ENCODE measurements around the gene CCDC122. TPM values are rescaled to one million over a fixed set of nuclear protein-coding genes. Genes with fewer than 3 reads are reported as not detected.

CCDC122 gene
- total RNA-seq, 4 donors from 2014 or later = 1.3 to 2.7 (median 1.8) TPM

DNA sequence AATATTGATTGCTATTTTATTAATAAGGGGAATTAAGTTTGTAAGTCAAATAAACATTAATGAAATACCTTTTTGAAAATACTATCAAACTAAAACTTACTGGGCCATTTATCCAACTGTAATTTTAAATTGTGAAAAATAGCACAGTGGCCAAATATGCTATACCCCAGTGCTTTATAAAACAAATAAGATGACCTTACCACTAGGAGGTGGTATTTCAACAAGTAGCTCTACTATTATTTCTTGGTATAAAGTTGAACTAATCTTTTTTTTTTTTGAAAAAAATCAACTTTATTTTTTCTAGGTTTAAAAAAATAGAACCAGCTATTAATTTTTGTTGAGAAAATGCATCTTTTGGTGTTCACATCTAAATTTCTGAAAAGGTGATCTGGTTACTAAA, 14.9 kb upstream of the CCDC122 start:
- TF ChIP-seq, protein P1, sequence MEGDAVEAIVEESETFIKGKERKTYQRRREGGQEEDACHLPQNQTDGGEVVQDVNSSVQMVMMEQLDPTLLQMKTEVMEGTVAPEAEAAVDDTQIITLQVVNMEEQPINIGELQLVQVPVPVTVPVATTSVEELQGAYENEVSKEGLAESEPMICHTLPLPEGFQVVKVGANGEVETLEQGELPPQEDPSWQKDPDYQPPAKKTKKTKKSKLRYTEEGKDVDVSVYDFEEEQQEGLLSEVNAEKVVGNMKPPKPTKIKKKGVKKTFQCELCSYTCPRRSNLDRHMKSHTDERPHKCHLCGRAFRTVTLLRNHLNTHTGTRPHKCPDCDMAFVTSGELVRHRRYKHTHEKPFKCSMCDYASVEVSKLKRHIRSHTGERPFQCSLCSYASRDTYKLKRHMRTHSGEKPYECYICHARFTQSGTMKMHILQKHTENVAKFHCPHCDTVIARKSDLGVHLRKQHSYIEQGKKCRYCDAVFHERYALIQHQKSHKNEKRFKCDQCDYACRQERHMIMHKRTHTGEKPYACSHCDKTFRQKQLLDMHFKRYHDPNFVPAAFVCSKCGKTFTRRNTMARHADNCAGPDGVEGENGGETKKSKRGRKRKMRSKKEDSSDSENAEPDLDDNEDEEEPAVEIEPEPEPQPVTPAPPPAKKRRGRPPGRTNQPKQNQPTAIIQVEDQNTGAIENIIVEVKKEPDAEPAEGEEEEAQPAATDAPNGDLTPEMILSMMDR (IDR thresholded peaks at IDR 0.05) = no peak
- DNase-seq (ENCODE audit: low spot score) (no peak), ATAC-seq (ENCODE audit: low FRiP score) (no peak)

DNA sequence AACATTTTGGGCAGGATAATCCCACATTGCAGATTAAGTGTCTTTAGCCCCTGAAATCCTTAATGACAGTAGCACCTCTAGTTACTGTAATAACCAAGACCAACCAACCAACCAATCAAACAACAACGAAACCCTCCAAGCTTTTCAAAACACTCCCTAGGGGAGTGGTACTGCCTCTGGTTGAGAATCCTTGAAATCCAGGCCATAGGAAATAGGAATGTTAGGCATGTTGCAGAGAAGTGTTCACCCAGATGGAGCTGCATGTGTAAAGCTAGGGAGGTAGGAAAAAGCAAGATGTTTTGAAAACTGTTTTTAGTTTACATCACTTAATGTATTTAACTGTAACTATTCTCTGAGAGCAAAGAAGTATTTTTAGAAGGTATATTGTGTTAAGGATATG, 4.7 kb upstream of the CCDC122 start:
- TF ChIP-seq, protein P1 (IDR thresholded peaks at IDR 0.05) = no peak
- ATAC-seq (ENCODE audit: low FRiP score) (no peak), DNase-seq (ENCODE audit: low spot score) (no peak)

DNA sequence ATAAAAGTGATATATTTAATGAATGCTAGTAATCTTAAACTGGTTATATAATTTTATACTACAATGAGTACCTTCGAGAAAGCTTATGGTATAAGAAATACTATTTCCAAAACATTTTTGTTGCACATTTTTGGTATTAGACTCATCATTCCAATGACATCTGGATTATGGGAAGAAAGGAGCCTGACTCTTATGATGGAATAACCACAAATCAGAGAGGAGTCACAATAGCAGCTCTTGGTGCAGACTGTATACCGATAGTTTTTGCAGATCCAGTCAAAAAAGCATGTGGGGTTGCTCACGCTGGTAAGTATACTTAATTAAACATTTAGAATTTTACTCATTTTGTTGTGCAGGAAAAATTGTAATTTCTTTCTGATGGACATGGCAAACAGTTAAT, 4.1 kb upstream of the CCDC122 start:
- ATAC-seq (ENCODE audit: low FRiP score) (no peak), DNase-seq (ENCODE audit: low spot score) (no peak)
- TF ChIP-seq, protein P1 (IDR thresholded peaks at IDR 0.05) = no peak

DNA sequence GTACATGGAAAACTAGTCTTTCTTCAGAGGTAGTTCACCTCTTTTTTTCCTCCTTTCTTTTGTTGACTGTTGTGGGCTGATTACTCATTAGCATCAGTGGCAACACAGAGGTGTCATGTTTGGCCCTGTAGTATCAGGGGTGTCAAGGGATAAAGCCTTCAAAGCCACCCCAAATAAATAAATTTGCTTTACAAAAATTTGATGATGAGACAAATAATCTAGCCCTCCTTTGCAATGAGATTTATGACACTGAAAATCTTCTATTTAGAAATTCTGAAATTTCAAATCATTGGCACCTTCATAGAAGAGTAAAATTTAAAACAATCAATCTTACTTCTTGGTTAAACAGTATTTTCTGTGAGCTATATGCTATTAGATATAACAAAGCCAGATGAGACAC, 2.0 kb upstream of the CCDC122 start:
- no peak for DNase-seq (ENCODE audit: low spot score)
- ATAC-seq (ENCODE audit: low FRiP score) = no peak
- TF ChIP-seq, protein P1 (IDR thresholded peaks at IDR 0.05) = no peak

DNA sequence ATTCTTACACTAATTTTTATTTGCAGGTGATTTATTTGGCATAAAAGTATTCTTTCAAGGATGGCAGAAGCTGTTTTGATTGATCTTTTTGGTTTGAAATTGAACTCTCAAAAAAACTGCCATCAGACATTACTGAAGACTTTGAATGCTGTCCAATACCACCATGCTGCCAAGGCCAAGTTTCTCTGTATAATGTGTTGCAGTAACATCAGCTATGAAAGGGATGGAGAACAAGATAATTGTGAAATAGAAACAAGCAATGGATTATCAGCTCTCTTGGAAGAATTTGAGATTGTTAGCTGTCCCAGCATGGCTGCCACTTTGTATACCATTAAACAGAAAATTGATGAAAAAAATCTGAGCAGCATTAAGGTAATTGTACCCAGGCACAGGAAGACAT, 1.4 kb upstream of the CCDC122 start:
- no peak for ATAC-seq (ENCODE audit: low FRiP score)

DNA sequence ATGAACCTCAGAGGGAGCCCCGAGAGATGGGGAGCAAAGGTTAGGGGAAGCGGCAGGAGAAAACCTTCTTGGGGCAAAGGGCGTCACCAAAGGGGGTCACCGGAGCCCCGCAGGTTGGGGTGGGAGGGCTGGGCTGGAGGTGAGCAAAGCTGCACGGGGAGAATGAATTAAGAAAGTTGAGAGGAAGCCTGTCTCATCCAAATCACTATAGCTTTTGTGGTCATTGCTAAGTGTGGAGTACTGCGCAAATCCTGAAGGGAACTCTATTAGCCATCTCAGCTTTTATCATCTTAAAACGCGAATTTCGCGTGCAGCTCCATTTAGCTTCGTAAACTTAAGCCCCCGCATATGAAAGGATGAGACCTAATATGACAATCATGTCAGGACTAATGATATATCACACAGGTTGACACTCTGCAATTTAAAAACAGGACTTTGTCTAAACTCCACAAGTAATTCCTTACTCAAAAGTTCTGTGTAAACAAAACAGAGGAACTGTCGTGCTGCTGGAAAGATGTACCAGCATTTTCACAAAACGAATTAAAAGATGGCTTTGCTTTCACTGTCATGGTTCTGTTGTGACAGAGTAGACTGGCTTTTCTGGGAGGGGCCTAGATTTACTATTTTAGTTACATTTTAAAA, 795 bp upstream of the CCDC122 start:
- DNase-seq (ENCODE audit: low spot score) = no peak
- no peak for ATAC-seq (ENCODE audit: low FRiP score)
- TF ChIP-seq, protein P1 (IDR thresholded peaks at IDR 0.05) = no peak

More for the DNA sequence above, 1.4 kb upstream of the CCDC122 start:
- TF ChIP-seq, protein P1 (IDR thresholded peaks at IDR 0.05) = no peak
- no peak for DNase-seq (ENCODE audit: low spot score)

DNA sequence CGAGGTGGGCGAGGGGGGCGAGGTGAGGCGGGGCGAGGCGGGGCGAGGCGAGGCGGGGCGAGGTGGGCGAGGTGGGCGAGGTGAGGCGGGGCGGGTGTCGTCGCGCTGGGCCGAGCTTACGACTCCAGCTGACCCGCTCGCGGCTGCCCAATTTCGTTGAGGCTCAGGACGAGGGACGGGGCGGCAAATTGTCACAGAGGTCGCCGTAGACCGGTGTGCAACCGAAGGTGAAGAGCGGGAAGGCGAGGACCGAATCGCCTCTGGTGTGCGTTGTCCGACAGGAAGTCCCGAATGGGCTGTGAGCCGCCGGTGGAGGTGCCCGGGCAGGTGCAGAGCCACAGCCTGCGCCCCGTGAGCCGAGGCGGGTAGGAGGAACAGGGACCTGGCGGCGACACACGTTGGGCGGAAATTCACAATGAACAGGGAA, 228 bp upstream of the CCDC122 start, which contains the start of gene LACC1:
TSS of gene LACC1 (plus strand) at position 150 of the 427 bp plus-strand sequence. CDS start 1,082 bp downstream, outside the sequence.
- TF ChIP-seq, protein P1 (IDR thresholded peaks at IDR 0.05) = no peak
- ATAC-seq (ENCODE audit: low FRiP score) = peak; percentile 68
- no peak for DNase-seq (ENCODE audit: low spot score)

Measured in omental fat pad (tissue), 4 donors.